Raji (cell line): Measurements from ENCODE around the gene XIRP2.

ENCODE experiments used
- POLR2A ChIP-seq: IDR thresholded peaks from 2 replicates; pipeline ENCODE4 v1.6.1; 2011; ENCODE audit warnings: low read depth, low read length, control low read depth; ENCODE audit not compliant: insufficient read depth

The XIRP2 gene

GRCh38 chr2:167057446-167057845 lies 169.2 kb downstream of the XIRP2 start:
- TF ChIP-seq POLR2A: no peak

- TF ChIP-seq POLR2A: no peak
Measured at GRCh38 chr2:167059173-167059572, 170.9 kb downstream of the XIRP2 start.

GRCh38 chr2:167069855-167070254 lies 181.6 kb downstream of the XIRP2 start:
- TF ChIP-seq POLR2A: no peak

GRCh38 chr2:167100506-167100905 lies 212.2 kb downstream of the XIRP2 start:
- no peak for TF ChIP-seq POLR2A

- TF ChIP-seq POLR2A: no peak
Measured at GRCh38 chr2:167103028-167103756, 214.9 kb downstream of the XIRP2 start.

GRCh38 chr2:167103757-167104133 lies 215.5 kb downstream of the XIRP2 start:
- no peak for TF ChIP-seq POLR2A

- no peak for TF ChIP-seq POLR2A
Measured at GRCh38 chr2:167104691-167105090, 216.4 kb downstream of the XIRP2 start.

GRCh38 chr2:167110345-167110744 lies 222.1 kb downstream of the XIRP2 start:
- no peak for TF ChIP-seq POLR2A

GRCh38 chr2:167114018-167114417 lies 225.7 kb downstream of the XIRP2 start:
- no peak for TF ChIP-seq POLR2A

GRCh38 chr2:167115541-167115940 lies 227.3 kb downstream of the XIRP2 start:
- no peak for TF ChIP-seq POLR2A

GRCh38 chr2:167122389-167122788 lies 234.1 kb downstream of the XIRP2 start:
- no peak for TF ChIP-seq POLR2A

- no peak for TF ChIP-seq POLR2A
Measured at GRCh38 chr2:167126165-167126564, 237.9 kb downstream of the XIRP2 start.

GRCh38 chr2:167127135-167127534 lies 238.9 kb downstream of the XIRP2 start:
- TF ChIP-seq POLR2A: no peak

- TF ChIP-seq POLR2A: no peak
Measured at GRCh38 chr2:167128130-167128529, 239.8 kb downstream of the XIRP2 start.

GRCh38 chr2:167132066-167132465 lies 243.8 kb downstream of the XIRP2 start:
- TF ChIP-seq POLR2A: no peak

GRCh38 chr2:167132906-167133555 lies 244.8 kb downstream of the XIRP2 start:
- TF ChIP-seq POLR2A: no peak

GRCh38 chr2:167133614-167134013 lies 245.3 kb downstream of the XIRP2 start:
- no peak for TF ChIP-seq POLR2A
